Measurements from ENCODE around the gene QSOX2.
"Not testable (repeated sequence)": the region's sequence is repeated elsewhere in the genome, so short reads cannot be mapped to it uniquely, and the experiment has no call there.

Gene QSOX2

GRCh38 chr9:136242248-136242647 lies 3.4 kb downstream of the QSOX2 start:
- H3K4me3 ChIP-seq (ENCODE audit: low read depth, low read length), result no peak overlapping the region
- H3K4me1 ChIP-seq (ENCODE audit: control insufficient read depth, insufficient read depth, low read length), result peaks cover 6% of the 10 kb centered on the region
- H3K9me3 ChIP-seq (ENCODE audit: control insufficient read depth, insufficient read depth, low read length), result no peaks in the 10 kb centered on the region
- no peak overlapping the region for H3K9ac ChIP-seq (ENCODE audit: low read depth, low read length)
- H3K27me3 ChIP-seq (ENCODE audit: control insufficient read depth, insufficient read depth, low read length), result peaks cover 4% of the 10 kb centered on the region
- H3K36me3 ChIP-seq (ENCODE audit: control insufficient read depth, insufficient read depth, low read length), result peaks cover 5% of the 10 kb centered on the region

GRCh38 chr9:136241542-136241941 lies 4.1 kb downstream of the QSOX2 start:
- H3K9ac ChIP-seq (ENCODE audit: low read depth, low read length), result no peak overlapping the region
- H3K36me3 ChIP-seq (ENCODE audit: control insufficient read depth, insufficient read depth, low read length), result peaks cover 11% of the 10 kb centered on the region
- H3K4me3 ChIP-seq (ENCODE audit: low read depth, low read length), result no peak overlapping the region
- no peaks in the 10 kb centered on the region for H3K9me3 ChIP-seq (ENCODE audit: control insufficient read depth, insufficient read depth, low read length)
- peaks cover 6% of the 10 kb centered on the region for H3K4me1 ChIP-seq (ENCODE audit: control insufficient read depth, insufficient read depth, low read length)
- H3K27me3 ChIP-seq (ENCODE audit: control insufficient read depth, insufficient read depth, low read length), result peaks cover 2% of the 10 kb centered on the region

GRCh38 chr9:136240941-136241340 lies 4.7 kb downstream of the QSOX2 start:
- no peaks in the 10 kb centered on the region for H3K9me3 ChIP-seq (ENCODE audit: control insufficient read depth, insufficient read depth, low read length)
- H3K36me3 ChIP-seq (ENCODE audit: control insufficient read depth, insufficient read depth, low read length), result peaks cover 14% of the 10 kb centered on the region
- peaks cover 6% of the 10 kb centered on the region for H3K4me1 ChIP-seq (ENCODE audit: control insufficient read depth, insufficient read depth, low read length)
- no peak overlapping the region for H3K9ac ChIP-seq (ENCODE audit: low read depth, low read length)
- H3K27me3 ChIP-seq (ENCODE audit: control insufficient read depth, insufficient read depth, low read length), result no peaks in the 10 kb centered on the region
- H3K4me3 ChIP-seq (ENCODE audit: low read depth, low read length), result no peak overlapping the region

GRCh38 chr9:136239983-136240330 lies 5.7 kb downstream of the QSOX2 start:
- Histone ChIP-seq H3K4me1 (ENCODE audit: control insufficient read depth, insufficient read depth, low read length) (peaks cover 6% of the 10 kb centered on the region), H3K9ac (ENCODE audit: low read depth, low read length) (no peak overlapping the region)

GRCh38 chr9:136239135-136239982 lies 6.3 kb downstream of the QSOX2 start:
- Histone ChIP-seq H3K9me3 (ENCODE audit: control insufficient read depth, insufficient read depth, low read length) (no peaks in the 10 kb centered on the region), H3K9ac (ENCODE audit: low read depth, low read length) (no peak overlapping the region), H3K36me3 (ENCODE audit: control insufficient read depth, insufficient read depth, low read length) (peaks cover 25% of the 10 kb centered on the region), H3K4me3 (ENCODE audit: low read depth, low read length) (no peak overlapping the region), H3K27me3 (ENCODE audit: control insufficient read depth, insufficient read depth, low read length) (no peaks in the 10 kb centered on the region), H3K4me1 (ENCODE audit: control insufficient read depth, insufficient read depth, low read length) (peaks cover 5% of the 10 kb centered on the region)

More at GRCh38 chr9:136239983-136240330, 5.7 kb downstream of the QSOX2 start:
- H3K27me3 ChIP-seq (ENCODE audit: control insufficient read depth, insufficient read depth, low read length), result no peaks in the 10 kb centered on the region
- H3K36me3 ChIP-seq (ENCODE audit: control insufficient read depth, insufficient read depth, low read length), result peaks cover 23% of the 10 kb centered on the region
- H3K9me3 ChIP-seq (ENCODE audit: control insufficient read depth, insufficient read depth, low read length), result no peaks in the 10 kb centered on the region
- no peak overlapping the region for H3K4me3 ChIP-seq (ENCODE audit: low read depth, low read length)

- Histone ChIP-seq H3K9me3 (ENCODE audit: control insufficient read depth, insufficient read depth, low read length) (no peaks in the 10 kb centered on the region), H3K36me3 (ENCODE audit: control insufficient read depth, insufficient read depth, low read length) (peaks cover 25% of the 10 kb centered on the region), H3K27me3 (ENCODE audit: control insufficient read depth, insufficient read depth, low read length) (no peaks in the 10 kb centered on the region), H3K4me3 (ENCODE audit: low read depth, low read length) (no peak overlapping the region), H3K4me1 (ENCODE audit: control insufficient read depth, insufficient read depth, low read length) (no peaks in the 10 kb centered on the region), H3K9ac (ENCODE audit: low read depth, low read length) (no peak overlapping the region)
Measured at GRCh38 chr9:136238342-136238732, 7.3 kb downstream of the QSOX2 start.

- Histone ChIP-seq H3K36me3 (ENCODE audit: control insufficient read depth, insufficient read depth, low read length) (peaks cover 25% of the 10 kb centered on the region), H3K27me3 (ENCODE audit: control insufficient read depth, insufficient read depth, low read length) (no peaks in the 10 kb centered on the region), H3K9ac (ENCODE audit: low read depth, low read length) (no peak overlapping the region), H3K9me3 (ENCODE audit: control insufficient read depth, insufficient read depth, low read length) (no peaks in the 10 kb centered on the region), H3K4me3 (ENCODE audit: low read depth, low read length) (no peak overlapping the region), H3K4me1 (ENCODE audit: control insufficient read depth, insufficient read depth, low read length) (no peaks in the 10 kb centered on the region)
Measured at GRCh38 chr9:136237486-136238341, 7.9 kb downstream of the QSOX2 start.

GRCh38 chr9:136236471-136237410 lies 8.9 kb downstream of the QSOX2 start:
- H3K4me3 ChIP-seq (ENCODE audit: low read depth, low read length); H3K9me3 ChIP-seq (ENCODE audit: control insufficient read depth, insufficient read depth, low read length); H3K9ac ChIP-seq (ENCODE audit: low read depth, low read length); H3K27me3 ChIP-seq (ENCODE audit: control insufficient read depth, insufficient read depth, low read length); H3K4me1 ChIP-seq (ENCODE audit: control insufficient read depth, insufficient read depth, low read length): not testable (repeated sequence)
- peaks cover 24% of the 10 kb centered on the region for H3K36me3 ChIP-seq (ENCODE audit: control insufficient read depth, insufficient read depth, low read length)

- Histone ChIP-seq H3K9me3 (ENCODE audit: control insufficient read depth, insufficient read depth, low read length) (no peaks in the 10 kb centered on the region), H3K4me1 (ENCODE audit: control insufficient read depth, insufficient read depth, low read length) (no peaks in the 10 kb centered on the region), H3K9ac (ENCODE audit: low read depth, low read length) (no peak overlapping the region), H3K36me3 (ENCODE audit: control insufficient read depth, insufficient read depth, low read length) (peaks cover 22% of the 10 kb centered on the region), H3K4me3 (ENCODE audit: low read depth, low read length) (no peak overlapping the region), H3K27me3 (ENCODE audit: control insufficient read depth, insufficient read depth, low read length) (no peaks in the 10 kb centered on the region)
Measured at GRCh38 chr9:136235709-136236455, 9.7 kb downstream of the QSOX2 start.

GRCh38 chr9:136235171-136235570 lies 10.4 kb downstream of the QSOX2 start:
- H3K9me3 ChIP-seq (ENCODE audit: control insufficient read depth, insufficient read depth, low read length), result no peaks in the 10 kb centered on the region
- no peaks in the 10 kb centered on the region for H3K4me1 ChIP-seq (ENCODE audit: control insufficient read depth, insufficient read depth, low read length)
- peaks cover 22% of the 10 kb centered on the region for H3K36me3 ChIP-seq (ENCODE audit: control insufficient read depth, insufficient read depth, low read length)

GRCh38 chr9:136234597-136234996 lies 11.0 kb downstream of the QSOX2 start:
- Histone ChIP-seq H3K9ac (ENCODE audit: low read depth, low read length) (no peak overlapping the region), H3K4me1 (ENCODE audit: control insufficient read depth, insufficient read depth, low read length) (no peaks in the 10 kb centered on the region), H3K36me3 (ENCODE audit: control insufficient read depth, insufficient read depth, low read length) (peaks cover 22% of the 10 kb centered on the region), H3K27me3 (ENCODE audit: control insufficient read depth, insufficient read depth, low read length) (no peaks in the 10 kb centered on the region), H3K4me3 (ENCODE audit: low read depth, low read length) (no peak overlapping the region), H3K9me3 (ENCODE audit: control insufficient read depth, insufficient read depth, low read length) (no peaks in the 10 kb centered on the region)

More at GRCh38 chr9:136235171-136235570, 10.4 kb downstream of the QSOX2 start:
- H3K4me3 ChIP-seq (ENCODE audit: low read depth, low read length), result no peak overlapping the region
- no peaks in the 10 kb centered on the region for H3K27me3 ChIP-seq (ENCODE audit: control insufficient read depth, insufficient read depth, low read length)
- H3K9ac ChIP-seq (ENCODE audit: low read depth, low read length), result no peak overlapping the region

Measured in iPS-15b (cell line).